Loucy (cell line): ENCODE measurements around the gene AGAP1.

ENCODE experiments used
- EZH2phosphoT487 ChIP-seq: fragments of 200-600 bp; IDR thresholded peaks from 2 replicates; pipeline ENCODE4 v1.6.1; 2018; ENCODE audit warnings: antibody characterized with exemption, mild to moderate bottlenecking, moderate library complexity, borderline replicate concordance
- TF ChIP-seq, protein P1 (sequence below): fragments of 200-600 bp; sonication (generic); conservative IDR thresholded peaks from 2 replicates; pipeline ENCODE4 v1.5.1; 2014; ENCODE audit warnings: mild to moderate bottlenecking, antibody characterized with exemption, low read length

DNA sequence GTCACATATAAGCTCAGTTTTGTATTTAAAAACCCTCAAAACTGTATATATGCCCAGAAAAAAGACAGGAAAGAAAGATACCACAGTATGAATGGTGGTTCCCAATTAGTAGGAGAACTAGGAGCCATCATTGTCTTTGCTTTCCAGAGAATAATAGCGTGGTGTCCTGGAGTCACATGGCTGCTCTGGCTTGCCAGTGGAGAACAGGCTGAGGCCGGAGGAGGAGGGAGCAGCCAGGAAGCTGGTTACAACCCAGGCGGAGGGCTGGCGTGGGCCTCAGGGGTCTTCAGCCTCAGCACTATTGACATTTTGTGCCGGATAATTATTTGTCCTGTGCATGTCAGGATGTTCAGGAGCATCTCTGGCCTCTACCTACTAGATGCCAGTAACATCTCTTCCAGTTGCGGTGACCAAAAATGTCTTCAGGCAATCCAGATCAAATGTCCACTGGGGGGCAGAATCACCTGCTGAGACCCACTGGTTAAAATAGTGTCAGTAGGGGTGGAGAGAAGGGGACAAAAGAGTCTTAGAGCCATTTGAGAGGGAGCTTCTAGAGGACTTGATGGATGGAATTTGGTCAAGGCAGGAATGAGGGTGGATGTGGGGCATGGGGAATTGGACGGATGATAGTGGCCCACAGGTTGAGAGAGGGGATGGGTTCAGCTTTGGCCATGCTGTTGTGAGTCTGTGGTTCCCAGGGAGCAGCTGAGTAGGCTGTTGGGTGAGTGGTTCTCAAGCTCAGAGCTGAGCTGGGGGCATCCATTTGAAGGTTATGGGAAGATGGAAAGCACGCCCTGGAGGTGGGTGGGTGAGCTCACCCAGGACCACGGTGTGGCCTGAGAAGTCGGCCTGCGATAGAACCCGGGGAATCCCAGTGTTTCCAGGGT is 144.9 kb downstream of the AGAP1 start:
- TF ChIP-seq, protein P1, sequence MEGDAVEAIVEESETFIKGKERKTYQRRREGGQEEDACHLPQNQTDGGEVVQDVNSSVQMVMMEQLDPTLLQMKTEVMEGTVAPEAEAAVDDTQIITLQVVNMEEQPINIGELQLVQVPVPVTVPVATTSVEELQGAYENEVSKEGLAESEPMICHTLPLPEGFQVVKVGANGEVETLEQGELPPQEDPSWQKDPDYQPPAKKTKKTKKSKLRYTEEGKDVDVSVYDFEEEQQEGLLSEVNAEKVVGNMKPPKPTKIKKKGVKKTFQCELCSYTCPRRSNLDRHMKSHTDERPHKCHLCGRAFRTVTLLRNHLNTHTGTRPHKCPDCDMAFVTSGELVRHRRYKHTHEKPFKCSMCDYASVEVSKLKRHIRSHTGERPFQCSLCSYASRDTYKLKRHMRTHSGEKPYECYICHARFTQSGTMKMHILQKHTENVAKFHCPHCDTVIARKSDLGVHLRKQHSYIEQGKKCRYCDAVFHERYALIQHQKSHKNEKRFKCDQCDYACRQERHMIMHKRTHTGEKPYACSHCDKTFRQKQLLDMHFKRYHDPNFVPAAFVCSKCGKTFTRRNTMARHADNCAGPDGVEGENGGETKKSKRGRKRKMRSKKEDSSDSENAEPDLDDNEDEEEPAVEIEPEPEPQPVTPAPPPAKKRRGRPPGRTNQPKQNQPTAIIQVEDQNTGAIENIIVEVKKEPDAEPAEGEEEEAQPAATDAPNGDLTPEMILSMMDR: peak; percentile 66
- no peak for TF ChIP-seq EZH2phosphoT487
